Activated CD4-positive, alpha-beta T cell treated with anti-CD3 and anti-CD28 coated beads, Interleukin-2, amount 50 U/mL, for 48 hours (primary cell): Measurements from ENCODE around the gene STARD5.
A peak's percentile ranks its signal among the peaks of the same experiment; 100 is the strongest.

Source experiments
- DNase-seq, 2 experiments: peaks; one replicate each; pipeline ENCODE4 v3.0.0-alpha.2; 2020

STARD5 gene

GRCh38 chr15:81291916-81292522 lies 31.9 kb downstream of the STARD5 start:
- no peak for DNase-seq

GRCh38 chr15:81289910-81290309 lies 34.0 kb downstream of the STARD5 start:
- DNase-seq = no peak

GRCh38 chr15:81288616-81289015 lies 35.3 kb downstream of the STARD5 start:
- no peak for DNase-seq

- DNase-seq = no peak
Observed at GRCh38 chr15:81288040-81288439, 35.9 kb downstream of the STARD5 start.

GRCh38 chr15:81286621-81287121 lies 37.3 kb downstream of the STARD5 start:
- DNase-seq = no peak

GRCh38 chr15:81285461-81285860 lies 38.5 kb downstream of the STARD5 start:
- DNase-seq = no peak

GRCh38 chr15:81284256-81285031 lies 39.5 kb downstream of the STARD5 start:
- DNase-seq = no peak

- DNase-seq = no peak
Observed at GRCh38 chr15:81282911-81283310, 41.0 kb downstream of the STARD5 start.

- DNase-seq = no peak
Observed at GRCh38 chr15:81282606-81282895, 41.4 kb downstream of the STARD5 start.

- DNase-seq = no peak
Observed at GRCh38 chr15:81281766-81282605, 42.0 kb downstream of the STARD5 start.

GRCh38 chr15:81281456-81281735 lies 42.5 kb downstream of the STARD5 start:
- no peak for DNase-seq

GRCh38 chr15:81280696-81281455 lies 43.1 kb downstream of the STARD5 start:
- no peak for DNase-seq

GRCh38 chr15:81279621-81280485 lies 44.1 kb downstream of the STARD5 start:
- no peak for DNase-seq

- DNase-seq = no peak
Observed at GRCh38 chr15:81278306-81279029, 45.5 kb downstream of the STARD5 start.

GRCh38 chr15:81277851-81278250 lies 46.1 kb downstream of the STARD5 start:
- no peak for DNase-seq

- DNase-seq = no peak
Observed at GRCh38 chr15:81276967-81277366, 47.0 kb downstream of the STARD5 start.

GRCh38 chr15:81275711-81276392 lies 48.1 kb downstream of the STARD5 start:
- no peak for DNase-seq

GRCh38 chr15:81274931-81275707 lies 48.8 kb downstream of the STARD5 start:
- DNase-seq = peak; percentile 60 to 76

GRCh38 chr15:81274255-81274654 lies 49.7 kb downstream of the STARD5 start:
- no peak for DNase-seq

- DNase-seq = no peak
Observed at GRCh38 chr15:81273855-81274254, 50.1 kb downstream of the STARD5 start.
